GM12865 (cell line): ENCODE results near the gene CLEC16A.

ENCODE experiments used
- DNase-seq: peaks from one replicate; pipeline ENCODE4 v3.0.0; 2010; ENCODE audit warnings: low read depth
- H3K4me3 ChIP-seq: 2 replicates; pipeline ENCODE4 v1.5.1; 2011; ENCODE audit warnings: mild to moderate bottlenecking, low read depth, low read length, control low read depth
- CTCF ChIP-seq: IDR thresholded peaks from 2 replicates; pipeline ENCODE4 v1.5.1; 2011; ENCODE audit warnings: low read length, control low read depth, low read depth, inconsistent platforms; ENCODE audit not compliant: insufficient read depth; ENCODE audit errors: missing control alignments

CLEC16A gene

GRCh38 chr16:11063448-11064201, 119.3 kb downstream of the CLEC16A start:
- no peak for DNase-seq
- no peak for TF ChIP-seq CTCF
- H3K4me3 ChIP-seq, result no peak overlapping the region

- H3K4me3 ChIP-seq, result no peak overlapping the region
- no peak for TF ChIP-seq CTCF
- no peak for DNase-seq
Observed at GRCh38 chr16:11064202-11064540, 119.8 kb downstream of the CLEC16A start.

GRCh38 chr16:11064851-11065250, 120.5 kb downstream of the CLEC16A start:
- H3K4me3 ChIP-seq, result no peak overlapping the region
- no peak for TF ChIP-seq CTCF
- DNase-seq, result no peak

GRCh38 chr16:11066261-11066870, 122.0 kb downstream of the CLEC16A start:
- no peak for DNase-seq
- no peak for TF ChIP-seq CTCF
- H3K4me3 ChIP-seq, result no peak overlapping the region

GRCh38 chr16:11067266-11067665, 122.9 kb downstream of the CLEC16A start:
- TF ChIP-seq CTCF, result no peak
- H3K4me3 ChIP-seq, result no peak overlapping the region
- no peak for DNase-seq

GRCh38 chr16:11067697-11068141, 123.4 kb downstream of the CLEC16A start:
- DNase-seq, result no peak
- H3K4me3 ChIP-seq, result no peak overlapping the region
- TF ChIP-seq CTCF, result no peak
